DND-41 (cell line): Measurements from ENCODE around the gene EXOC3L1.

Experiments used
- EZH2 ChIP-seq: IDR thresholded peaks from 3 replicates; pipeline ENCODE4 v1.6.1; 2012; ENCODE audit warnings: borderline replicate concordance, low read depth, mild to moderate bottlenecking, moderate library complexity, low read length, inconsistent platforms; ENCODE audit not compliant: severe bottlenecking
- TF ChIP-seq, protein P1 (sequence below): IDR thresholded peaks from 2 replicates; pipeline ENCODE4 v1.5.1; 2012; ENCODE audit warnings: borderline replicate concordance, low read length, moderate library complexity, mild to moderate bottlenecking; ENCODE audit not compliant: poor library complexity, severe bottlenecking; ENCODE audit errors: extremely low read depth

DNA sequence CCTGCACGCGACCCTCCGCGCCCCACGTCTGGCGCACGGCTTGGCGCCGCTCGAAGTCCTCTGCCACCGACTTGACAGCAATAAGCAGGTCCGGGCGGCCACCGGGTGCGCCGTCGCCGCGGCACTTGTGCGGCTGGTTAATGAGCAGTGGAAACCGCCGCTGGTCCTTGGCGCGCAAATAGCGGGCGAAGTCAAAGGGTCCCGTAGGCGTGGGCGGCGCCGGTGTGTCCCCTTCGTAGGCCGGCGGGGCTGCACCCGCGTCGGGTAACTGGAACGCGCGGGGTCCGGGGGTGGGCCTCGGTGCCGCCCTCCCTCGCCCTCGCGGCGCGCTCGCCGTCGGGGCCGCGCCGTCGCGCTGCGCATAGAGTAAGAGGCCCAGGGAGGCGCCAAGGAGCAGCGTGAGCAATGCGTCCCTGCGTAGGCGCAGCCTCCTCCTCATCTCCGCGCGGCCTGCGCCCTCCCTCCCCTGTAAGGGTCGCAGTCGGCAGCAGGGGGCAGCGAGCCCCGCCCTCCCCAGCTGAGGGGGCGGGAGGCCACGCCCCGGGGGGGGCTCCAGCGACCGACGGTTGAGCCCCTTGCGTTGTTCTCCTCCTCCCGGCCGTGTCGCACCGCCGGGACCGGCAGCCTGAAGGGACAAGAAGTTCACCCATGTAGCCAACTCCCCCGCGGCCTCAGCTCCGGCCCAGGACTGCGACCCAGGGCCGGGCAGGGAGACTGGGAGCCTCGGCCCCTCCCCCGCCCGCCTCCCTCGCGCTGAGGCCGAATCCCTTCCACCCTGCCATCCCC, 39.7 kb downstream of the EXOC3L1 start:
- TF ChIP-seq, protein P1, sequence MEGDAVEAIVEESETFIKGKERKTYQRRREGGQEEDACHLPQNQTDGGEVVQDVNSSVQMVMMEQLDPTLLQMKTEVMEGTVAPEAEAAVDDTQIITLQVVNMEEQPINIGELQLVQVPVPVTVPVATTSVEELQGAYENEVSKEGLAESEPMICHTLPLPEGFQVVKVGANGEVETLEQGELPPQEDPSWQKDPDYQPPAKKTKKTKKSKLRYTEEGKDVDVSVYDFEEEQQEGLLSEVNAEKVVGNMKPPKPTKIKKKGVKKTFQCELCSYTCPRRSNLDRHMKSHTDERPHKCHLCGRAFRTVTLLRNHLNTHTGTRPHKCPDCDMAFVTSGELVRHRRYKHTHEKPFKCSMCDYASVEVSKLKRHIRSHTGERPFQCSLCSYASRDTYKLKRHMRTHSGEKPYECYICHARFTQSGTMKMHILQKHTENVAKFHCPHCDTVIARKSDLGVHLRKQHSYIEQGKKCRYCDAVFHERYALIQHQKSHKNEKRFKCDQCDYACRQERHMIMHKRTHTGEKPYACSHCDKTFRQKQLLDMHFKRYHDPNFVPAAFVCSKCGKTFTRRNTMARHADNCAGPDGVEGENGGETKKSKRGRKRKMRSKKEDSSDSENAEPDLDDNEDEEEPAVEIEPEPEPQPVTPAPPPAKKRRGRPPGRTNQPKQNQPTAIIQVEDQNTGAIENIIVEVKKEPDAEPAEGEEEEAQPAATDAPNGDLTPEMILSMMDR = no peak
- TF ChIP-seq EZH2 = no peak
